Effector memory CD4-positive, alpha-beta T cell (primary cell): ENCODE data around the gene NREP.
A peak's percentile ranks its signal among the peaks of the same experiment; 100 is the strongest.

Experiments
- DNase-seq, 3 donors: peaks; one replicate each; pipeline ENCODE4 v3.0.0-alpha.2; 2020
- H3K27ac ChIP-seq: 2 replicates; pipeline ENCODE4 v1.7.0; 2013; ENCODE audit warnings: mild to moderate bottlenecking, low read length, moderate library complexity; ENCODE audit not compliant: insufficient read depth, poor library complexity, severe bottlenecking
- H3K27me3 ChIP-seq: replicated peaks from 2 replicates; pipeline ENCODE4 v1.7.0; 2013; ENCODE audit warnings: mild to moderate bottlenecking, low read length; ENCODE audit not compliant: insufficient read depth, control insufficient read depth, poor library complexity, severe bottlenecking
- H3K36me3 ChIP-seq: 2 replicates; pipeline ENCODE4 v1.7.0; 2013; ENCODE audit warnings: mild to moderate bottlenecking, low read length, moderate library complexity; ENCODE audit not compliant: control insufficient read depth, insufficient read depth
- H3K4me1 ChIP-seq: 2 replicates; pipeline ENCODE4 v1.7.0; 2013; ENCODE audit warnings: low read length, mild to moderate bottlenecking; ENCODE audit not compliant: control insufficient read depth, insufficient read depth, poor library complexity, severe bottlenecking
- H3K4me3 ChIP-seq: 2 replicates; pipeline ENCODE4 v1.7.0; 2013; ENCODE audit warnings: low read length, low read depth, mild to moderate bottlenecking; ENCODE audit not compliant: insufficient read depth, poor library complexity, severe bottlenecking
- H3K9me3 ChIP-seq: 2 replicates; pipeline ENCODE4 v1.7.0; 2013; ENCODE audit warnings: mild to moderate bottlenecking, low read length, moderate library complexity; ENCODE audit not compliant: control insufficient read depth
- total RNA-seq, 3 donors: gene quantifications; one replicate each; lab custom pipeline; 2026; lab: John Stamatoyannopoulos, UW

NREP gene, protein sequence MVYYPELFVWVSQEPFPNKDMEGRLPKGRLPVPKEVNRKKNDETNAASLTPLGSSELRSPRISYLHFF
- total RNA-seq: 0.09 to 0.86 (median 0.39) reads per million in 3 donors

DNA sequence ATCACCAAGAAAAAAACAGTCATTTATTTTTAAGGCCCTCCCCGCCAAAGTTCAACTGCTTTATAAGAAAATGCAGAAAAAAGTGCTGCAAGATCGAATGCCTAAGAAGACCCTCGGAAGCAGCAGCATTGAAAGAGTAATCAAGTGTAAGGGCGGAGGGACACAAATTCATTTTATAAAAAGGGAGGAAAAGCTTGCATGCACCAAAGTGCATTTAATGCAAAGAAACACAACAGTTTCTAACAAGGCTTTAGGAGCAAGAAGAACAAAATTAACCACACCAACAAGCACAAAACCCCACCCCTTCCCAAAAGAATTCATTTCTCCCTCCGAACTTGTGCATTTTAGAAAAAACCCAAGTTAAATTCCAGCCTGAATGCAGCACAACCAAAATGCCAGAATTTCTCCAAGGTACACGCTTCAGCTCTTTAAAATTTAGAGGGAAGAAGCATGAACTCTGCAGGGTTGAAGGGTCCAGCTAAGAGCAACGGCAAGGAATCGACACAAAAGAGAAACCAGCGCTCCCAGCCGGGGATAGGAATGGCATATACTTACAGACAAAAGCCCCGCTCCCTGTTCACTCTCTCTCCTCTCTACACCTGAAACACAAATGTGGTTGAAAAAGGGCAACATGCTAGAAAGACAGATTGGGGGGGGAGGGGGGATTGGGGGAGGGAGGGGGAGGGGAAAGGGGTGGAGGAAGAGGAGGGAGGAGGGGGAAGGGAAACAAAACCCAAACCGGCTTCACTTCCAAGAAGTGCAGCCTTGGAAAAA, at the start of gene NREP:
Gene NREP, minus strand, starts transcription at position 614 of the 774 bp plus-strand sequence. CDS start 1,422 bp downstream, outside the sequence.
- no peak for DNase-seq

DNA sequence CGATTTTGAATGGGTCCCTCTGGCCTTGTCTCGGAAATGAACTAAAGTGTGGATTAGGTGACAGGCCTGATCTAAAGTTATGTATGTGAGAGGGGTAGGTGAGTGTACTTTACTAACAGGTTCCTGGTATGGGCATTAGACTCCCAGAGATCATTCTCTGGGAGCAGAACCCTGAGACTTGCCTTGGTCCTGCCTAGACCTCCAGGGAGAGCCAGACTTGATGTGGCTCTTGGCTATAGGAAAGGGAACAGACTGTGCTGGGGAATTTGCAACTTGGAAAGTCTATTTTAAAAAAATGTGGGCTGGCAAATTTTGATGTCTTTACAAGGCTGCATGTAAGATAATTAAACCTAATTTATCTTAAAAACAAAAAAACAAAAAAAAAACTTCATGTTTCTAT, 49.8 kb upstream of the NREP start:
- DNase-seq: no peak
- Histone ChIP-seq H3K27ac (no peak overlapping the region), H3K27me3 (no peaks in the 10 kb centered on the region), H3K4me1 (no peaks in the 10 kb centered on the region), H3K4me3 (no peak overlapping the region), H3K36me3 (no peaks in the 10 kb centered on the region), H3K9me3 (no peaks in the 10 kb centered on the region)

More for the DNA sequence above, at the start of gene NREP:
- Histone ChIP-seq H3K9me3 (no peaks in the 10 kb centered on the region), H3K4me1 (no peaks in the 10 kb centered on the region), H3K36me3 (no peaks in the 10 kb centered on the region), H3K27me3 (no peaks in the 10 kb centered on the region), H3K27ac (no peak within 1 kb of the TSS), H3K4me3 (peak within 1 kb of the TSS; percentile 60)

DNA sequence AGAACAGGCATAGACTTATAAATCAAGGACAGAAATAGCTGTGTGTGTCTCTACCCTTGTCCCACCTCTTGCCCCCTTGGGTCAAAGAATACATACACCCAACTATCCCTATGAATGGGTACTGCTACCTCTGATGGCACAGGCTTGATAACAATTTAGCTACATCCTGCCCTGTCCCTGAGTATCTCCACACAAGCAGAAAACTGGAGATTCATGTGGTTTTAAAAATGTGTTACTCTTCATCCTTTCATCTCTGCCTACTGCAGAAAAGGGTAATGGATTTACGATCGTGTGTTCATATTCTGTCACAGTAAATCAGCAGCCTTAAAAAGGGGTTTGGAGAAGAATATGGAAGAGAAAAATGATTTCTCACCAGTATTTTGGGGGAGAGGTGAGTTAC, 49.2 kb upstream of the NREP start:
- Histone ChIP-seq H3K27ac (no peak overlapping the region), H3K4me1 (no peaks in the 10 kb centered on the region), H3K4me3 (no peak overlapping the region), H3K36me3 (no peaks in the 10 kb centered on the region), H3K27me3 (no peaks in the 10 kb centered on the region), H3K9me3 (no peaks in the 10 kb centered on the region)
- no peak for DNase-seq

DNA sequence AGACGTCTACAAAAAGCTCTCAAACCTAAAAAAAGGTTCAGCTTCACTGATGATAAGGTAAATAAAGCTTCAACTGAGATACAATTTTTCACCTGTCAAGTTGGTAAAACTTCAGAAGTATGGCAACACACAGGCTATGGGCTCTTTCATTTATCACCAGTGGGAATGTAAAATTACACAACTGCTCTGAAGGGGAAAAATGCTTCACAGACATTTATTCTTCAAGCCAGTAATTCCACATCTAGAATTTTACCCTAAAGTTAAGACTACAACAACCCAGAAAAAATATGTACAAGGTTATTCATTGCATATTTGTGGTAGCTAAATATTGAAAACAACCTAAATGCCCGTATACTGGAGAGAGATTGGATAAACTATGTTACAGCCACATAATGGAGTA, 48.1 kb upstream of the NREP start:
- Histone ChIP-seq H3K4me1 (no peaks in the 10 kb centered on the region), H3K27me3 (no peaks in the 10 kb centered on the region), H3K36me3 (no peaks in the 10 kb centered on the region), H3K27ac (no peak overlapping the region), H3K9me3 (no peaks in the 10 kb centered on the region), H3K4me3 (no peak overlapping the region)
- DNase-seq: no peak

DNA sequence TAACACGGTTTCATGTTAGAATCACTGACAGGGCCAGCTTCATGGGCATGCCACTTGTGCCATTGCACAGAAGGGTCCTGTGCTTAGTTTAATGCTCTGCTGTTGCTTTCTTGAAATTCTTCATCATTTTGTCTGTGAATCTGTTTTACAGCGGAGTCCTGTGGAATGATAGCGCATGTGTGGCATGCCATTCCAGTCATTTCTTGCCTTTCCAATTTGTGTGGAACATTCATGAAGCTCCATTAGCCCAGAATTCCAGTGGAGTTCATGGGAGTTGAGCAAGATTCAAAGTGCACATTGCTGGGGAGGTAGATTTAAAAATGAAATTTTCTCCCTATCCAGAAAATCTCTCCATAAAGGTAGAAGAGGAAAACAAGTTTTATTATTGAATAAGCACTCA, 43.4 kb upstream of the NREP start:
- Histone ChIP-seq H3K36me3 (no peaks in the 10 kb centered on the region), H3K4me3 (no peak overlapping the region), H3K9me3 (no peaks in the 10 kb centered on the region), H3K27me3 (no peaks in the 10 kb centered on the region), H3K27ac (no peak overlapping the region), H3K4me1 (no peaks in the 10 kb centered on the region)
- DNase-seq: no peak

DNA sequence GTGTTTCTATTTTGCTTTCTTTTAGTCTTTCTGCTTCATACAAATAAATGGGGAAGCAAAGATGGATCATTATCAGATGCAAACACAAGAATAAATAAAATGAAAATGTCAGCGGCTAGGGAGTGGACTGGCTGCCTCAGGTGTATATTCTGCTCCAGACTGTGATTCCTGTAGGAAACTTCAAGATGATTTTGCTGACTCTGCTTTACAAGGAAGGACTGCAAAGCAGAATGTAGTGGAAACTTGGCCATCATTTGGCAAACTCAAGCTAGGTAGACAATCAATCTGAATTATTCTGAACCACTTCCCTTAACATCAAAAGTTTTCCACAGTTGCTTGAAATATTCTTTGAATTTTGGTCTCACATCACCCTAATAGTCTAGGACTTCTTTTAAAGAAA, 38.1 kb upstream of the NREP start:
- no peaks in the 10 kb centered on the region for H3K4me1 ChIP-seq

DNA sequence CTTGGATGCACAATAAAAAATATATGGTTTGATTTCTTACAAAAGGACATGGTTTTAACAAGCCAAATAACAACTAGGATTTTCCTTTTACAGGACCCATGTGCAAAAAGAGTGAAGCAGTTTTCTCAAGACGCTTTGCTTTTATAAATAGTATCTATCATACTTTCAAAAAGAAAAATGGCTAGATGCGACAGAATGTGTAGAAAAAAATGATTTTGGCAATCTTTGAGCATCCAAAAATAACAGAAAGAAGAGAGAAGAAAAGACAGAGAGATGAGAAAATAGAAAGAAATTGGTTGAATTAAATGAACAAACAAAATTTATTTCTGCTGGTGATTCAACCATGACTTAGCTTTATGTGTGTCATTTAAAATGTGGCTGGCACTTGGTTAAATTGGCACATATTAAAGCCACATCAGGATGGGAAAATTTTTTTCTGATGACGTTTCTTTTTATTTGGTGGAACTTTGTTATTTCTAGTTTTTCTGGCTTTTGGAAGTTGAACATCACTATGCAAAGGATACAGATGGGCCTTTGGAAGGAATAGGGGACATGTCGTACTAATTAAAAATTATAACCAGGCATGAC, 35.6 kb upstream of the NREP start:
- Histone ChIP-seq H3K27me3 (no peaks in the 10 kb centered on the region), H3K9me3 (no peaks in the 10 kb centered on the region), H3K27ac (no peak overlapping the region), H3K4me3 (no peak overlapping the region), H3K36me3 (no peaks in the 10 kb centered on the region), H3K4me1 (no peaks in the 10 kb centered on the region)
- no peak for DNase-seq

More for the DNA sequence above, 38.1 kb upstream of the NREP start:
- H3K27ac ChIP-seq: no peak overlapping the region
- H3K27me3 ChIP-seq: no peaks in the 10 kb centered on the region
- no peaks in the 10 kb centered on the region for H3K9me3 ChIP-seq
- DNase-seq: no peak
- no peak overlapping the region for H3K4me3 ChIP-seq
- no peaks in the 10 kb centered on the region for H3K36me3 ChIP-seq

DNA sequence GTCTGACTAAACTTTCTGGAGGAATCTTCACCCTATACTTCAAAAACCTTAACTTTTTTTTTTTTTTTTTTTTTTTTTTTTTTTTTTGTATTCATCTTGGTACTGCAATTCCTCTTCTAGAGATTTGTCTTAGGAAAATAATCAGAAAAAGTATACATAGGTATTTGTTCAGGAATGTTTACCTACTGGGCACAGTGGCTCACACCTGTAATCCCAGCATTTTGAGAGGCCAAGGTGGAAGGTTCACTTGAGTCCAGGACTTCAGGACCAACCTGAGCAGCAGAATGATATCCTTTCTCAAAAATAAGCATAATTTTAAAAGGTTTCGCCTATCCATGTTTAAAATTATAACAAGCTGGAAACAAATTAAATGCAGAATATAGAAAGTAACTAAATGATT, 33.3 kb upstream of the NREP start:
- DNase-seq: no peak
- no peaks in the 10 kb centered on the region for H3K9me3 ChIP-seq
- H3K4me3 ChIP-seq: no peak overlapping the region
- no peaks in the 10 kb centered on the region for H3K27me3 ChIP-seq
- no peak overlapping the region for H3K27ac ChIP-seq
- H3K4me1 ChIP-seq: no peaks in the 10 kb centered on the region
- H3K36me3 ChIP-seq: no peaks in the 10 kb centered on the region

DNA sequence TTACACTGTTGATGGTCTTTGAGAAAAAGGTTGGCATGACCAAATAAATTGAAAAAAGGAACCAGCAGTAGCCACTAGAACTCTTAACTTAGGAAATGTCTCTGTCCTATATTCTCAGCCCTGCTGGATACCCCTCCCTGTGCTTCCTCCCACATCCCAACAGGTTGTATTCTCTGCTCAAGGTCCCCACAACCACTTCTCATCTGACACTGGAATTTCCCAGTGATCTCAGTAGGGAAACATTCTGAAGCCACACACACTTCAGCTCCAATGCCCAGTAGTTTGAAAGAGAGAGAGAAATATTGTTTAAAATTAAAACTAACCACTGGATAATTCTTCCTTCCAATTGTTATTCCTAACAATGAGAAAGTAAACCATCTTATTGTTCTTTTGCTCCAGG, 30.0 kb upstream of the NREP start:
- Histone ChIP-seq H3K4me3 (no peak overlapping the region), H3K27me3 (no peaks in the 10 kb centered on the region), H3K27ac (no peak overlapping the region), H3K9me3 (no peaks in the 10 kb centered on the region), H3K36me3 (no peaks in the 10 kb centered on the region), H3K4me1 (no peaks in the 10 kb centered on the region)
- DNase-seq: no peak

DNA sequence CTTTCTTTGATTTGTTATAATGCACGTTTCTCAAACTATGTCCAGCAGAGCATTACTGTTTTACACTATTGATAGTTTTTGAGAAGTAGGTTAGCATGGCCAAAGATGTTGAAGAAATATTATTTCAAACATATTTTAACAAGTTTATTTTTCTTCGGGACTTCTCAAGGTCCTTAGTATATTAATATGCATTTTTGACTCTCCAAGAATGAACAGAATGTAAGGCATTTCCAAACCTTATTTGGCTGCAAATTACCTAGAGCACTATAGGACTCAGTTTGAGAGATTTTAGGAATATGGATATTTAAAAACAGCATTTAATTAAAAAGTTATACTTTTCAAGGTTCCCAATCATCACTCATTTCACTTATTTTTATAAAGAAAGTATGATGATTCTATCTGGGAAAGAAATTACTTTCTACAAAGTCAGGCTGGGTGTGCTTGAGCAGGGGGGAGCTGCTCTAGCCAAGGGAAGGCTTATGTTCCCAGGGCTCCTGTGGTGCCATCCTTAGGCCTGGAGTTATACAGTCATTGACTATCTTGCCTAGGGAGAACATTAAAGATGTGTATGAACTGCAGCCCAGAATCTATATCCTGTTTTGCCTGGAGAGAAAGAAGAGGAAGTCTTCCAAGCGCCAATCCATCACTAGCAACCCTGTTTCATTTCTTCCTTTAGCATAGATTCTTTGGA, 27.6 kb upstream of the NREP start:
- no peaks in the 10 kb centered on the region for H3K27me3 ChIP-seq
- no peaks in the 10 kb centered on the region for H3K4me1 ChIP-seq
- no peak overlapping the region for H3K27ac ChIP-seq
- no peak for DNase-seq
- H3K4me3 ChIP-seq: no peak overlapping the region
- H3K9me3 ChIP-seq: no peaks in the 10 kb centered on the region
- no peaks in the 10 kb centered on the region for H3K36me3 ChIP-seq
